ENCODE results near the gene PIGZ.

The PIGZ gene

GRCh38 chr3:196979545-196979944 is 10.9 kb upstream of the PIGZ start:
- DNase-seq (ENCODE audit: low spot score) = no peak
- no peak overlapping the region for H3K27ac Mint-ChIP-seq
- no peak overlapping the region for H3K4me3 Mint-ChIP-seq
- peaks cover 5% of the 10 kb centered on the region for H3K27me3 Mint-ChIP-seq (ENCODE audit: low read depth)
- peaks cover 14% of the 10 kb centered on the region for H3K9me3 Mint-ChIP-seq
- no peaks in the 10 kb centered on the region for H3K36me3 Mint-ChIP-seq (ENCODE audit: low read depth)
- peaks cover 2% of the 10 kb centered on the region for H3K4me1 Mint-ChIP-seq (ENCODE audit: low read depth)

DNA sequence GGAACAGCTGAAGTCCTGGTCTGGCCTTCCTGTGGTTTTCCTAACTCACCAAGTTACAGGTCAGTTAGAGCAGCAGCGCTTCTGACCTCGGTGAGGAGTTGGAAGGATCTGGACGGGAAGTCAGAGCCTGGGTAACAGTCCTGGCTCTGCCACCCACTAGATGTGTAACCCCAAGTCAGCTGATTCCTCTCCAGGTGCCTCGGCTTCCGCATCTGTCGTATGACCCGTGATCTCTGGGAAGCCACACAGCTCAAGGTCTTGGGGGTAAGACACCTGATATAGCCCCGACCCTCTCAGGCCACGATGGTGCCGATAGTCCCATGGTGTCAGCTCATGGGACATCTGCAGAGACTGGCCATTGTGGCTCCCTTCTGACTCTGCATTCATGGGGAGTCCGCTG is 8.3 kb upstream of the PIGZ start:
- no peak overlapping the region for H3K4me3 Mint-ChIP-seq
- H3K36me3 Mint-ChIP-seq (ENCODE audit: low read depth) = no peaks in the 10 kb centered on the region
- no peaks in the 10 kb centered on the region for H3K27me3 Mint-ChIP-seq (ENCODE audit: low read depth)
- no peak overlapping the region for H3K27ac Mint-ChIP-seq
- peaks cover 2% of the 10 kb centered on the region for H3K4me1 Mint-ChIP-seq (ENCODE audit: low read depth)
- no peak for DNase-seq (ENCODE audit: low spot score)
- H3K9me3 Mint-ChIP-seq = peaks cover 6% of the 10 kb centered on the region

- Mint-ChIP-seq H3K4me1 (ENCODE audit: low read depth) (peaks cover 4% of the 10 kb centered on the region), H3K36me3 (ENCODE audit: low read depth) (no peaks in the 10 kb centered on the region), H3K27ac (no peak overlapping the region), H3K4me3 (no peak overlapping the region), H3K9me3 (no peaks in the 10 kb centered on the region), H3K27me3 (ENCODE audit: low read depth) (peaks cover 8% of the 10 kb centered on the region)
- no peak for DNase-seq (ENCODE audit: low spot score)
These were observed 6.7 kb upstream of the PIGZ start for GRCh38 chr3:196975349-196975748.

- Mint-ChIP-seq H3K27ac (no peak overlapping the region), H3K9me3 (no peaks in the 10 kb centered on the region), H3K27me3 (ENCODE audit: low read depth) (peaks cover 11% of the 10 kb centered on the region), H3K4me3 (no peak overlapping the region), H3K4me1 (ENCODE audit: low read depth) (peaks cover 6% of the 10 kb centered on the region), H3K36me3 (ENCODE audit: low read depth) (no peaks in the 10 kb centered on the region)
- no peak for DNase-seq (ENCODE audit: low spot score)
These were observed 6.0 kb upstream of the PIGZ start for GRCh38 chr3:196974661-196975060.

- no peaks in the 10 kb centered on the region for H3K9me3 Mint-ChIP-seq
- peaks cover 11% of the 10 kb centered on the region for H3K4me1 Mint-ChIP-seq (ENCODE audit: low read depth)
- DNase-seq (ENCODE audit: low spot score) = no peak
- peaks cover 7% of the 10 kb centered on the region for H3K36me3 Mint-ChIP-seq (ENCODE audit: low read depth)
- H3K27ac Mint-ChIP-seq = no peak overlapping the region
- peak overlapping the region; percentile 34 for H3K4me3 Mint-ChIP-seq
- H3K27me3 Mint-ChIP-seq (ENCODE audit: low read depth) = peaks cover 11% of the 10 kb centered on the region
These were observed 2.6 kb upstream of the PIGZ start for GRCh38 chr3:196971094-196971698.

DNA sequence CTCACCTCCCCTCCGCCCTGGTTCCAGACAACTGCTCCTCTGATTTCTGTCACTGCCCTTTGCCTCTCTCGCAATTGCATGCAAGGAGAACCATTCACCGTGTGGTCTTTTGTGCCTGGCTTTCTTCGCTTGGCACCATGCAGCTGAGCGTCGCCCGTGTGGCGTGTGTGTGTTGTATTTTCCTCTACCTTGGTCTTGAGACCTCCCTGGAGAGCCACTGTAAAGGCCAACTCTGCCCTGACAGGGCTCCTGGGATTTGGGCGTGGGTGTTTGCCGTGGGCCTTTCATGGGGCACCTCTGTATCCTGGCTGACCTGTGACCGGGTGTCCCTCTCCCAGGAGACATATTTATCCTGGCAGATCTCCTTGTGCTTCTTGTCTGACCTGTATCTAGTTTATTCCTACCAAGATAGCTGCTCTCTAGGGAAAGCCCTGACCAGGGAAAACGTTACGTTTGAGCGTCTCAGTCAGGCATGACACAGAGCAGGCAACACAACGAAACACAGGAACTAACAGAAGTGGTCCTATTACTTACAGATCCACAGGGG is 2.0 kb upstream of the PIGZ start:
- no peaks in the 10 kb centered on the region for H3K9me3 Mint-ChIP-seq
- H3K4me3 Mint-ChIP-seq = peak overlapping the region; percentile 79
- DNase-seq (ENCODE audit: low spot score) = no peak
- peaks cover 11% of the 10 kb centered on the region for H3K4me1 Mint-ChIP-seq (ENCODE audit: low read depth)
- H3K27me3 Mint-ChIP-seq (ENCODE audit: low read depth) = peaks cover 11% of the 10 kb centered on the region
- H3K27ac Mint-ChIP-seq = peak overlapping the region; percentile 85
- H3K36me3 Mint-ChIP-seq (ENCODE audit: low read depth) = peaks cover 12% of the 10 kb centered on the region

DNA sequence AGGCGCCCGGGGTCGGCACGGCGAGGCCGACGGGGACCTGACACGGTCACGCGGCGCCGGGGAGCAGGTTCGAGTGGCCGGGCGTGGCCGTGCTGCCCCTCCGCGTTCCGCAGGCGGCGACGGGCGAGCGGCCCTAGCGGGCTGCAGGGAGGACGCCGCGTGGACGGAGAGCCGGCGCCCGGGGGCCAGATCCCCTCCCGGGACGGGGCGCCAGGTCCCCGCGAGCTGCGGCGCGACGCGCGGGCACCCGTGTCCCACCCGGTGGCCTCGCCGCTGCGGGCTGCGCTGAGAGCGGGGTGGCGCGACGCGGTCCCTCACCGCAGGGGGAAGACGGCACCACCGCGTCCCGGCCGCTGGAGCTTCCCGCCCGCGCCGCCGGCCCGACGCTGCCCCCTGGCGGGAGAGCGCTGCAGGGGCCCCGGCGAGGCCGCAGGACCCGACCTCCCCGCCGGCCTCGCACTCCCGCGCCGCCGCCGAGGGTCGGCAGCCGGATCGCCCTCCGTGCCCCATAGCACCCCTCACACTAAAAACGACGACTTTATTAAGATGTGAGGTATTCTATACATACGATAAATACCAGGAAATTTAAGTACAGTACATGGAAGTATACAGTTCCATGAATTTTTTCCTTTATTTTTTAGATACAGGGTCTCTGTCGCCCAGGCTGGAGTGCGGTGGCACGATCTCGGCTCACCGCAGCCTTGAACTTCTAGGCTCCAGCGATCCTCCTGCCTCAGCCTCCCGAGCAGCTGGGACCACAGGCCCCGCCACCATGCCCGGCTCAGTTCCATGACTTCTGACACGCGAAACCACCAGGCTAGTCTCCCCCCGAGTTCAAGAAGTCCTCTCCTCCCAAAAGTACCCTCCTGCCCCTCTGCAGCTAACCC is 1.3 kb upstream of the PIGZ start:
- H3K27me3 Mint-ChIP-seq (ENCODE audit: low read depth) = peaks cover 11% of the 10 kb centered on the region
- H3K4me1 Mint-ChIP-seq (ENCODE audit: low read depth) = peaks cover 11% of the 10 kb centered on the region
- peak overlapping the region; percentile 79 for H3K4me3 Mint-ChIP-seq
- no peaks in the 10 kb centered on the region for H3K9me3 Mint-ChIP-seq
- peaks cover 16% of the 10 kb centered on the region for H3K36me3 Mint-ChIP-seq (ENCODE audit: low read depth)
- DNase-seq (ENCODE audit: low spot score) = peak; percentile 76
- H3K27ac Mint-ChIP-seq = peak overlapping the region; percentile 85

- Mint-ChIP-seq H3K36me3 (ENCODE audit: low read depth) (peaks cover 16% of the 10 kb centered on the region), H3K4me1 (ENCODE audit: low read depth) (peaks cover 11% of the 10 kb centered on the region), H3K9me3 (no peaks in the 10 kb centered on the region), H3K4me3 (peak overlapping the region; percentile 73), H3K27ac (peak overlapping the region; percentile 87), H3K27me3 (ENCODE audit: low read depth) (peaks cover 11% of the 10 kb centered on the region)
- peak; percentile 57 for DNase-seq (ENCODE audit: low spot score)
These were observed 564 bp upstream of the PIGZ start for GRCh38 chr3:196969134-196969659.

DNA sequence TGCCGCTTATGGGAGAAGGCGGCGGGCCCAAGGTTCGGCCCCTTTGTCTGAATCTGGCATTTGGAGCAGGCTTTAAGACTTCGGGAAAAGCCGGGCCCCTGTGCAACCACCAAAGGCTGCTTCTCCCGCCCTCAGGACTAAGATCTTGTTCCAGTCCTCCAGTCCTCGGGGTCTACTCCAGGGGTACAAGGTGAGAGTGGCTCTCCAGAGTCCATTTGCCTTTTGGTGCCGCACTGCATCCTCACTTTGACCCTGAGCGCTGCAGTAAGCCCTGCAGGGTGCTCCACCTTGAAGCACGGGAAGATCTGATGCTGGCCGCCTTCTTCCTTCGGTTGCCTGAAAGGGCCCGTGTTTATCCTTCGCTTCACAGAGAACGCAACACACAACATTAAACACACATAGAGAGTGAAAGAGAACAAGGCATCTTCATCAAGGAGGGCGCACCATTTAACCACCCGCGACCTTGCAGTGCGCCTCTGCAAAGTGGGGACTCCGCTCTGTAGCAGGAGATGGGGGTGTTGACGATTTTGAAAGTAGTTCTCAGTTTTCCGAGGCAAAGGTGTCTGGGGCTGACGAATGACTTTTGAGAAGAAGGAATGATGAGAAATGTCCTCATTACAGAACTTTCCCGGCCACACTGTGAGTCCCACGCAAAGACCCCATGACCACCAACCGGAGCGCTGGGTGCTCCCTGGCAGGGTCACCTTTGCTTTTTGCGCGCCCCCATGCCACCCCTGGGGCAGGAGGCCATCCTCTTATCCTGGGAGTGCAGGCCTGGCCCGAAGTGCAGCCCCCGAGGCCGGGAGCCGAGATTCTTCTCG is 1.0 kb downstream of the PIGZ start:
- Mint-ChIP-seq H3K4me3 (peak overlapping the region; percentile 79), H3K9me3 (no peaks in the 10 kb centered on the region), H3K27ac (peak overlapping the region; percentile 7), H3K27me3 (ENCODE audit: low read depth) (peaks cover 11% of the 10 kb centered on the region), H3K4me1 (ENCODE audit: low read depth) (peaks cover 11% of the 10 kb centered on the region), H3K36me3 (ENCODE audit: low read depth) (peaks cover 16% of the 10 kb centered on the region)
- no peak for DNase-seq (ENCODE audit: low spot score)

- no peak for DNase-seq (ENCODE audit: low spot score)
- Mint-ChIP-seq H3K36me3 (ENCODE audit: low read depth) (peaks cover 16% of the 10 kb centered on the region), H3K4me3 (peak overlapping the region; percentile 34), H3K27me3 (ENCODE audit: low read depth) (peaks cover 11% of the 10 kb centered on the region), H3K27ac (no peak overlapping the region), H3K9me3 (no peaks in the 10 kb centered on the region), H3K4me1 (ENCODE audit: low read depth) (peaks cover 11% of the 10 kb centered on the region)
These were observed 1.9 kb downstream of the PIGZ start for GRCh38 chr3:196966526-196967401.

DNA sequence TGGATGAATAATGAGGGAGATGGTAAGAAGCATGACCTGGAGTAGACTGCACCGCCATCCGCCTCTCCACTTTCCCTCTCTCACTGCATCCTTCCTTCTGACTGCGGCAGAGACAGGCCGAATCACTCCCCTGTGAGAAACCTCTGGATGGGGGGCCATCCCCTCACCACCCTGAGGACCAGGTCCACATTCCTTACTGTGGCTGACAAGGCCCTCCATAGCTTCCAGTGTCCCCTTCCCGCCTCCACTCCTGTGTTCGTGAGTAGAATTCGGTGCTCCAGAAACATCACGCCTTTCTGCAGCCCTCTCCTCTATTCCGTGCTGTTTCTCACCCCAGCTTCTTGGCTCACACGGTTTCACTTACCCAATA is 2.8 kb downstream of the PIGZ start:
- H3K36me3 Mint-ChIP-seq (ENCODE audit: low read depth) = peaks cover 16% of the 10 kb centered on the region
- H3K4me1 Mint-ChIP-seq (ENCODE audit: low read depth) = peaks cover 11% of the 10 kb centered on the region
- no peak overlapping the region for H3K27ac Mint-ChIP-seq
- no peak overlapping the region for H3K4me3 Mint-ChIP-seq
- H3K27me3 Mint-ChIP-seq (ENCODE audit: low read depth) = peaks cover 7% of the 10 kb centered on the region
- H3K9me3 Mint-ChIP-seq = no peaks in the 10 kb centered on the region
- DNase-seq (ENCODE audit: low spot score) = no peak

- Mint-ChIP-seq H3K4me3 (no peak overlapping the region), H3K4me1 (ENCODE audit: low read depth) (peaks cover 8% of the 10 kb centered on the region), H3K9me3 (no peaks in the 10 kb centered on the region), H3K27ac (no peak overlapping the region), H3K36me3 (ENCODE audit: low read depth) (peaks cover 16% of the 10 kb centered on the region), H3K27me3 (ENCODE audit: low read depth) (peaks cover 2% of the 10 kb centered on the region)
- DNase-seq (ENCODE audit: low spot score) = no peak
These were observed 3.4 kb downstream of the PIGZ start for GRCh38 chr3:196965112-196965803.
